ENCODE measurements around the gene NKX2-3.

Gene NKX2-3

DNA sequence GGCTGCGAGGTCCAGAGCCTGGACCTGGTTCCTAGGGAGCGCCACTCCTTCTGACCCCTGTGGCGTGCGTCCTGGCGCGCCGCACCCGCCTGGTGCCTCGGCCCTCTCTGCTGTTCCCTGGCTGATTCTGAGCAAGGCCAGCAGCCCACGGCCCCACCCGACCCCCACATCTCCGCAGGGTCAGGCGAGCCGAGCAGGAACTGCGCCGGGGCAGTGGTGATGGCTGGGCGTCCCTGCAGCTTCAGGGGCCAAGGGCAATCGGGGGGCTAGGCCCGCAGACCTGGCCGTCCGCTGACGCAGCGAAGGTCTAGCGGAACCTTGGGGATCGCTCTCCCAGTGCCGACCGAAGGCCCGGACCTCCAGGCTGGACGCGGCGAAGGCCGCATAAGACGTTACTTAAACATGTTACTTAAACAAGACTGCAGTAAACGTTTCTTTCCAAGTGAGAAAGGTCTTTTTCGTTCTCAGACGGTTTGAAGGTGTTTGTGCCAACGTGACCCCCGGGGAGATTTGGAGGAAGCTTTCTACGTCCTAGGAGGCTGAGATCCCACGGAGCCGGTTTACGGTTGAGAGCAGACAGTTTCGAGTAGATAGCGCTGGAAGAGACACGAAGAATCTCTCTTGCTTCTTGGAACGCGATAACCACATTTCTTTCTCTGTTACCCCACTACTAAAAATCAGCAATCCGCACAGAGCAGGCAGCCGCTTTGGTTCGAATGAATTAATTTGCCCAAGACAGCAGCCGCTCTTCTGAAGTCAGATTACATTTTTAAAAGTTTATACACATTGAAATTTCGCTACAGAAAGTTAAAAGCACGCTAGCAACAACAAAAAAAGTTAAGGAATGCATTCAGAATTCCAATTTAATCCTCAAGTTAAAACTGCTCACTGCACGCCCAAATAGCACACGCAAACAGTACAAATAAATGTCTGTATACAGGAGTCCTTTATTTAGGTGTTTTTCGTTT, 4.9 kb upstream of the NKX2-3 start:
- H3K9me3 ChIP-seq (ENCODE audit: control insufficient read depth in 2 of 2, low read length in 2 of 2) = no peaks in the 10 kb centered on the region
- peaks cover 14% of the 10 kb centered on the region for H3K4me1 ChIP-seq (ENCODE audit: control insufficient read depth, insufficient read depth, low read length)
- no peak overlapping the region for H3K27ac ChIP-seq (ENCODE audit: low read length)
- H3K36me3 ChIP-seq (ENCODE audit: control insufficient read depth in 2 of 2, insufficient read depth in 2 of 2, low read length in 2 of 2) = no peaks in the 10 kb centered on the region
- H3K4me3 ChIP-seq (ENCODE audit: low read length in 2 of 2) = no peak overlapping the region
- peaks cover 89 to 92% of the 10 kb centered on the region in 2 donors for H3K27me3 ChIP-seq (ENCODE audit: control insufficient read depth in 1 of 2, insufficient read depth in 2 of 2, low read length in 2 of 2)
- no peak overlapping the region for H3K9ac ChIP-seq (ENCODE audit: low read length in 2 of 2)

- no peaks in the 10 kb centered on the region for H3K36me3 ChIP-seq (ENCODE audit: control insufficient read depth in 2 of 2, insufficient read depth in 2 of 2, low read length in 2 of 2)
- no peak overlapping the region for H3K4me3 ChIP-seq (ENCODE audit: low read length in 2 of 2)
- no peak overlapping the region for H3K27ac ChIP-seq (ENCODE audit: low read length)
- H3K4me1 ChIP-seq (ENCODE audit: control insufficient read depth, insufficient read depth, low read length) = peaks cover 17% of the 10 kb centered on the region
- no peaks in the 10 kb centered on the region for H3K9me3 ChIP-seq (ENCODE audit: control insufficient read depth in 2 of 2, low read length in 2 of 2)
- H3K9ac ChIP-seq (ENCODE audit: low read length in 2 of 2) = no peak overlapping the region
- H3K27me3 ChIP-seq (ENCODE audit: control insufficient read depth in 1 of 2, insufficient read depth in 2 of 2, low read length in 2 of 2) = peaks cover 89 to 92% of the 10 kb centered on the region in 2 donors
Observed at GRCh38 chr10:99528494-99529441, 4.0 kb upstream of the NKX2-3 start.

DNA sequence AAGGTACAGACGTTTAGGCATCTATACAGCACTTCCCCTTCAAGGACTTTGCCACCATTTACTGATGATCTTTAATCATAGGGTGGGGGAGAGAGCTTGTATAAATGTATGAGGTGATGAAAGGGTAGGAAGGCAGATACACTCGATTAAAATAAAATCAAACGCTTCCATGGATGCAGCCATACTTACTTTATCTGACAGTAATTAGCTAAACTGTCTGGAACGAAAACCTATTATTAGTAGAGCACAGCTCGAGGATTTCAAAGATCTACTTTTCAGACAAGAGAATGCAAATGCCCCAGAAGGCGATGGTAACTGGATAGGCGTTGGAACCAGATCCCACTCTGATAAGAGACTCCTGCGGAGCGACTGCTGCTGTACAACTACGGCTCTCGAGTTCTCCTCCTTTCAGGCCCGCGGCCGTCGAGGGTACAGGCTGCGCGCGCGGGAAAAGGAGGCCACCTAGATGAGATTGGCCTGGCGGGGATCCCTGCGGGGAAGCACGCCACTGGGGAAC, 3.1 kb upstream of the NKX2-3 start:
- Histone ChIP-seq H3K9ac (ENCODE audit: low read length in 2 of 2) (no peak overlapping the region), H3K9me3 (ENCODE audit: control insufficient read depth in 2 of 2, low read length in 2 of 2) (no peaks in the 10 kb centered on the region), H3K36me3 (ENCODE audit: control insufficient read depth in 2 of 2, insufficient read depth in 2 of 2, low read length in 2 of 2) (no peaks in the 10 kb centered on the region), H3K27me3 (ENCODE audit: control insufficient read depth in 1 of 2, insufficient read depth in 2 of 2, low read length in 2 of 2) (peaks cover 89 to 92% of the 10 kb centered on the region in 2 donors), H3K4me3 (ENCODE audit: low read length in 2 of 2) (no peak overlapping the region), H3K4me1 (ENCODE audit: control insufficient read depth, insufficient read depth, low read length) (peaks cover 20% of the 10 kb centered on the region), H3K27ac (ENCODE audit: low read length) (no peak overlapping the region)

- peak overlapping the region in 1 of 2 donors; percentile 29 for H3K4me3 ChIP-seq (ENCODE audit: low read length in 2 of 2)
- H3K27ac ChIP-seq (ENCODE audit: low read length) = no peak overlapping the region
- peaks cover 88 to 92% of the 10 kb centered on the region in 2 donors for H3K27me3 ChIP-seq (ENCODE audit: control insufficient read depth in 1 of 2, insufficient read depth in 2 of 2, low read length in 2 of 2)
- no peaks in the 10 kb centered on the region for H3K36me3 ChIP-seq (ENCODE audit: control insufficient read depth in 2 of 2, insufficient read depth in 2 of 2, low read length in 2 of 2)
- H3K9me3 ChIP-seq (ENCODE audit: control insufficient read depth in 2 of 2, low read length in 2 of 2) = no peaks in the 10 kb centered on the region
- no peak overlapping the region for H3K9ac ChIP-seq (ENCODE audit: low read length in 2 of 2)
- peaks cover 26% of the 10 kb centered on the region for H3K4me1 ChIP-seq (ENCODE audit: control insufficient read depth, insufficient read depth, low read length)
Observed at GRCh38 chr10:99530108-99531025, 2.4 kb upstream of the NKX2-3 start.

- Histone ChIP-seq H3K36me3 (ENCODE audit: control insufficient read depth in 2 of 2, insufficient read depth in 2 of 2, low read length in 2 of 2) (no peaks in the 10 kb centered on the region), H3K9ac (ENCODE audit: low read length in 2 of 2) (no peak overlapping the region), H3K27ac (ENCODE audit: low read length) (no peak overlapping the region), H3K27me3 (ENCODE audit: control insufficient read depth in 1 of 2, insufficient read depth in 2 of 2, low read length in 2 of 2) (peaks cover 88 to 99% of the 10 kb centered on the region in 2 donors), H3K4me1 (ENCODE audit: control insufficient read depth, insufficient read depth, low read length) (peaks cover 33% of the 10 kb centered on the region), H3K9me3 (ENCODE audit: control insufficient read depth in 2 of 2, low read length in 2 of 2) (no peaks in the 10 kb centered on the region), H3K4me3 (ENCODE audit: low read length in 2 of 2) (peak overlapping the region in 1 of 2 donors; percentile 29)
Observed at GRCh38 chr10:99531026-99531695, 1.6 kb upstream of the NKX2-3 start.

DNA sequence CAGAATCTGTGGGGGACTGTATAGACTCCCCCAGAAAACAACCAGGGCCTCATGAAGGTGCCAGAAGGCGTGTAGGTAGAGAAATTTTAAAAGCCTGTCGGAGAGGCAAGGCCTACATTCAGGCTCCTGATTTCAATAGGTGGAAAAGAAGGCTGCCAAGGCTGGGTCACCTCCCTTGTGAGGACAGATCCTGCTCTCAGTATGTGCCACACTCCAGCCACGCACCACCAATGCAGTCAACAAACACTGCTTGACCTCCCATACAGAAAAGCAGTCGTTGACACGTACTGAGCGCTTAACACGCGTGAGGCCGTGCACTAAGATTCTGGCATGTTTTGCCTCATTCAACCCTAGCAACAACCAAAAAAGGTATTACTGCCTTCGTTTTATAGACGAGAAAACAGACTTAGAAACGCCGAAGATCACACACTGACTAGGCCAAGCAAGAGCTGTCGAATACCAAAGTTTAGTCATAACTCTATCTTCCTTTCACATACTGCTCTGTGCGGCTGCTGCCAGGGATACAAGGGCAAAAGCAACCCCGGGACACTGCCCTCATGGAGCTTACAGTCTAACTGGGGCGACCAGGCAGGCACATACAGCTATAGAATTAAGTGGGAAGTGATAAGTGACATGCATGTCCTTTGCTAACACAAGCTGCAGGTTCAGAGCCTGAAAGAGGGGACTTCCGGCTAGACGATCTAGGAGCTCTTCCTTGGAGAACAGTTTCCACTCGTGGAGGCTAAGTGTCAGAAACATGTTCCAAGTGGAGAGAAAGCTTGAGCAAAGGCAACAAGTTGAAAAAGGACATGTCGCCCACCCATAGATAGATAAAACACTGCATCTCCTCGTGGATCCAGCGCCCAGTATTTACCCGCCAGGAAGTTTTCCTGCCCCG, 797 bp upstream of the NKX2-3 start:
- H3K27ac ChIP-seq (ENCODE audit: low read length) = no peak overlapping the region
- peaks cover 88 to 99% of the 10 kb centered on the region in 2 donors for H3K27me3 ChIP-seq (ENCODE audit: control insufficient read depth in 1 of 2, insufficient read depth in 2 of 2, low read length in 2 of 2)
- peaks cover 40% of the 10 kb centered on the region for H3K4me1 ChIP-seq (ENCODE audit: control insufficient read depth, insufficient read depth, low read length)
- peak overlapping the region in 1 of 2 donors; percentile 57 for H3K4me3 ChIP-seq (ENCODE audit: low read length in 2 of 2)
- H3K9ac ChIP-seq (ENCODE audit: low read length in 2 of 2) = no peak overlapping the region
- no peaks in the 10 kb centered on the region for H3K9me3 ChIP-seq (ENCODE audit: control insufficient read depth in 2 of 2, low read length in 2 of 2)
- H3K36me3 ChIP-seq (ENCODE audit: control insufficient read depth in 2 of 2, insufficient read depth in 2 of 2, low read length in 2 of 2) = no peaks in the 10 kb centered on the region

DNA sequence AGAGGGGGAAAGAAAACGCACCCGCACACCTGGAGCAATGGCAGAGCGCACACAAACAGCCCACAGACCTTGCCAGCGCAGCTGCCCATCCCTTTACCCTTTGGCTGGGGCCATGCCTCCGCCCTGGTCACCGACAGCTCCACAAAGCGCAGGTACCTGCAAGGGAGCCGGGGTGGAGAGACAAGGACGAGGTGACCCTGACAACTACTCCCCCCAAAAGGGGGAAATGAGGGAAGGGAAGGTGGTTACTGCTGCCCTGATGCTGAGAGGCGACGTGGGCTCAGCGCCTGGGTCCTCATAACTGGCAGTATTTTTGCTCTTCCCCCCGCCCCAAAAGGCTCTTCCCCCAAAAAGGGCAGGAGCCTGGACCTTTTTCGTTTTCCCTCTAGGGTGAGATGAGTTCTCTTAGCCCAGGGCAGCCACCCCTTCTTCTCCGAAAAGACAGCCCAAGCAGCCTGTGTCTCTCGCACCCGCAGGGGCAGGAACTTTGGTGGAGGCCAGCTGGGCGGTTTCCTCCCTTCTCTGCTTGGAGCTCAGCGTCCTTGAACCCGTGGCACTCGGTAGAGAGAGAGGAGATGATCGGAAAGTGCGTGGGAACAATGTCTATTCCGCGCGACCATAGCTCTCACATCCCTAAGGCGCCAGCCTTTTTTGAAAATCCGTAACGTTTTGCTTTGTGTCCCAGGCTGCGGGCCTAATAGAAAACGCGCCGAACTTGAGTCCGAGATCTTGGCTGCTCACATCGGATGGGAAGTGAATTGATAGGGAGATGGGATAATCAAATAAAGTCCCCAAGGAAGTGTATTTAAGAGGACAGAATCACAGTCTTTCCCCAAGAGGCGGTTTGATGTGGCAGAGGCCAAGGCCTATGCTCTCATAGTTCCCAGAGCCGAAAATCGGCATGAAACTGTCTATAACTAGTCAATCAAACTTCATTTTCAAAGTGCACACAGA, 1.0 kb downstream of the NKX2-3 start:
- peak overlapping the region in 1 of 2 donors; percentile 57 for H3K4me3 ChIP-seq (ENCODE audit: low read length in 2 of 2)
- peaks cover 42% of the 10 kb centered on the region for H3K4me1 ChIP-seq (ENCODE audit: control insufficient read depth, insufficient read depth, low read length)
- H3K9ac ChIP-seq (ENCODE audit: low read length in 2 of 2) = no peak overlapping the region
- no peak overlapping the region for H3K27ac ChIP-seq (ENCODE audit: low read length)
- H3K27me3 ChIP-seq (ENCODE audit: control insufficient read depth in 1 of 2, insufficient read depth in 2 of 2, low read length in 2 of 2) = peaks cover 88 to 98% of the 10 kb centered on the region in 2 donors
- H3K9me3 ChIP-seq (ENCODE audit: control insufficient read depth in 2 of 2, low read length in 2 of 2) = no peaks in the 10 kb centered on the region
- no peaks in the 10 kb centered on the region for H3K36me3 ChIP-seq (ENCODE audit: control insufficient read depth in 2 of 2, insufficient read depth in 2 of 2, low read length in 2 of 2)

DNA sequence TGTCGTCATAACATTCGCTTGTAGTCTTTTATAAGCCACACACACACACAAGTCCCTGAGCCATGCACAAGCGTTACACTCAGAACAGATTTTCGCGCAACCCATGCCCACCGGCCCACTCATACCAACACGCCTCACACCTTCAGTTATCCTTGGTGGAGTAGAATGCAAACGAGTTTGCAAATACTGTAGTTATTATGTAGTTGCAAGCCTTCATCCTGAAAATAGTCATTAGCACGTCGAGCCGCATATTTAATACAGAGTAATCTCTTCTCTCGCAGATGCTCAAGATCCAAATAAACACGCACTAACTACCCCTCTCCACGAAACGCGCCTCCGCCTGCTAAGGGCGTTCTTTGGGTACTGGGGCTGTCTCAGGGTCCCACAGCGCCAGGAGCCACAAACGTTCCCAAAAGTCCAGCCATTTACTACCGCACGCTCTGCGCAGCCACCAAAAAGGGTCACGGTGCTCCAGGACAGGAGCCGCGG, 1.8 kb downstream of the NKX2-3 start:
- peaks cover 89 to 98% of the 10 kb centered on the region in 2 donors for H3K27me3 ChIP-seq (ENCODE audit: control insufficient read depth in 1 of 2, insufficient read depth in 2 of 2, low read length in 2 of 2)
- H3K9me3 ChIP-seq (ENCODE audit: control insufficient read depth in 2 of 2, low read length in 2 of 2) = no peaks in the 10 kb centered on the region
- no peaks in the 10 kb centered on the region for H3K36me3 ChIP-seq (ENCODE audit: control insufficient read depth in 2 of 2, insufficient read depth in 2 of 2, low read length in 2 of 2)
- no peak overlapping the region for H3K27ac ChIP-seq (ENCODE audit: low read length)
- H3K4me3 ChIP-seq (ENCODE audit: low read length in 2 of 2) = peak overlapping the region; percentile 24 to 66
- H3K4me1 ChIP-seq (ENCODE audit: control insufficient read depth, insufficient read depth, low read length) = peaks cover 42% of the 10 kb centered on the region
- H3K9ac ChIP-seq (ENCODE audit: low read length in 2 of 2) = no peak overlapping the region

Measured in stomach smooth muscle (tissue), 2 donors.